ENCODE data around the gene ACTG1. TPM values are rescaled to one million over a fixed set of nuclear protein-coding genes. Genes with fewer than 3 reads are reported as not detected.

Gene ACTG1
- 10,136 and 11,456 TPM in 2 replicates for total RNA-seq (ENCODE audit: low replicate concordance)

DNA sequence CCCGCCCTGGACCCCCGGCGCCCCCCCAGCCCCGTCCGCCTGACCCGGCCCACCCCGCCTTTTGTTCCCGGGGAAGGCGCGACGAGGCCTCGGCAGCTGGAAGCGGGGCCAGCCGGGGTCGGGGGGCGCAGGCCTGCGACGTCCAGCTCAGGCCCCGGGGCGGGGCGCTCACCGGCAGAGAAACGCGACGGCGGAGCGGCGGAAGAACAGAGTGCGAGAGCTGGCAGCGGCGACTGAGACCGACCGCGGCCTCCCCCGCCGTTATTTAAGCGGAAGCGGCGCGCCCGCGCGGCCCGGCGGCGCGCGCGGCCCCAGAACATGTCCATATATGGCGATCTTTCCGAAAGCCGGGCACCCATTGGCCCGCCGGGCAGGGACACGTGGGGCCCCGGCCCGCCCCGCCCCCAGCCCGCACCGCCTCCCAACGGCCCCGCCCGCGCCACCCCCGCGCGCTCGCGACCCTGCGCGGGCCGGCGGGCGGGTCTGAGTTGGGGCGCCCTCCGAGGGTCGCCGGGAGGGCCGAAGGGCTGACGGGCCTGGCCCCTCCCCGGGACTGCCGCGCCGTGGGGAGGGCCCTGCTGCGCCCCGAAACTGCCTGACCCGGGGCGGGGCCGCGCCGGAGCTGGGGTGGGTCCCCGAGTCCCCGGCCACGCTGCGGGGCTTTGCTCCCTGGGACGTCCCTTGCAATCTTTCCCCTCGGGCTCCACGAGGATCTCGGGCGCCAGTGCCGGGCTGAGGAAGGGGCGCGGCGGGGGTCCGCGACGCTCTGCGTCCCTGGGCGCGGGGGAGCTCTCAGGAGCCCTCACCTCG is at the start of gene ACTG1:
ACTG1 (minus strand) TSS at position 238 of the 810 bp plus-strand sequence. CDS start 445 bp downstream, outside the sequence.

DNA sequence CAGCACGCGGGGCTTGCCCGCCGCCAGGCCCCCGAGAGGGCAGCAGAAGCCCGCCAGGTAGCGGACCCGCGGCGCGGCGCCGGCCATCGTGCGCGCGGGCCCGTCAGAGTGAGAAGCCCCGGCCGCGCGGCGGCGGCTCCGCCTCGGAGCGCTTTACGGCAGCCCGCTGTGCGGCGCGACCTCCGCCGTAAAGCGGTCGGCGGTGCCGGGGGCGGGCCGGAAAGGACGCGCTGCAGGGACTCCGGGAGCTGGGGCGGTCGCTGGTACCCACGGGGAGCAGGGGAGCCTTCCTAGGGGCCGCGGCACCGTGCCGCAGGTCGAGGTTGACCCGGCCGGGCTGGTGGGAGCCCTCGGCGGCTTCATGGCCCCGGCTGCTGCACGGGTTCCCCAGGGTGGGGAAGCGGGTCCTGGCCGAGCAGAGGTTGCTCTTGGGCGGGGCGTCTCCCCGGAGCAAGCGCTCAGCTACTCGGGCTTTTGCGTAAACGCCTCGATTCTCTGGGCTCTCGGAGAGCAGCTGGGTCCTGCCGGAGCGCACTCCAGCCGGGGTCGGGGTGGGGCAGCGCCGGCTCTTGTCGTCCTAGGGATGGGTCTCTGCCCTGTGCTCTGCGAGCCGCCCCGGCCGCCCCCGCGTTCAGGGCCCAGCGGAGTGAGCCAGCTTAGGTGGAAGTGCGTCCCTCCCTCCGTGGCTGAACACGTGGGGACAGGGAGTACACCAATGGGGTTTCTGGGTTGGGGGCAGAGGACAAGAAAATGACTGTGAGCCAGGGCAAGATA is 39.8 kb upstream of the ACTG1 start, which contains the start of gene FAAP100:
FAAP100 (minus strand) TSS at position 110 of the 774 bp plus-strand sequence; CDS start at position 87, 23 bp downstream.

DNA sequence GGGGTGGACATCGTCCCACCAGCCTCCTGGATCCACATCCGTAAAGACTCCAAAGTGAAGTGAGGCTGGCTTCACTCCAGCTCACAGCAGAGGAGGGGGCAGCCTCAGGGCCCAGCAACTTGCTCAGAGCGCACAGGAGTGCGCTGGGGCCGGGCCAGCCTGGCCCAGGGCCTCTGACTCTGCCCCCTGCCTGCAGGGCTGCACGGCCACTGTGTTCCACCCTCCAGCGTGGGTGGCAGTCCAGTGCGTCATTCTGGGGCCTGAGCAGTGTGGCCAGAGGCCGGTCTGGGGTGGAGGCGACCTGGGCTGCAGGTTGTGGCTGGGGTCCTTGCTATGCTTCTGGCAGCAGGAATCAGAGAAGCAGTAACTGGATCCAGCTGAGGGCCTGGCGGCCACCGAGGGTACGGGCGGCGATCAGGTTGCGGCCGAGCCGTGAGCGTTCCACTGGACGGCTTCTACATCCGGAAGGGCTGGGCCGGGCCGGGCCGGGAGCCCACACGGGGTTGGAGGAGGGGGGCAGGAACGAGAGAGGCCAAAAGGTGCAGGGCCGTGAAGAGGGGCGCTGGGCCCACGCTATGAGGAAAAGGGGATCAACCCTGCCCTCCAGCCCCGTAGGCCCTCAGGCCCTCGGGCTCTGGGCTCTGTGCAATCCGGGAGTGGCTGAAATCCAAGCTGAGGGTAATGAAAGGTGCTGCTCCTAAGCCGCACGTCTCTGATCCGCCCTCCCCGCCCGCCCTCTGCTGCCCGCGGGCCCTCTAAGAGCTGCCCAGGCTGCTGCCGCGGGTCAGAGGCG is 15.2 kb upstream of the ACTG1 start, which contains the start of gene FSCN2:
FSCN2 (plus strand) TSS at position 787 of the 793 bp plus-strand sequence. CDS start 155 bp downstream, outside the sequence.

Other genes with a start within 250 kb of the ACTG1 start
- 62.0 and 70.7 TPM in 2 replicates for gene SLC38A10, start 217.5 kb downstream of the ACTG1 start, total RNA-seq (ENCODE audit: low replicate concordance)
- 1.6 and 3.8 TPM in 2 replicates for gene BAHCC1, start 117.3 kb downstream of the ACTG1 start, total RNA-seq (ENCODE audit: low replicate concordance)
- gene FSCN2, start 15.6 kb upstream of the ACTG1 start, total RNA-seq (ENCODE audit: low replicate concordance), result 1.1 and 3.2 TPM in 2 replicates
- gene FAAP100, start 39.6 kb upstream of the ACTG1 start, total RNA-seq (ENCODE audit: low replicate concordance), result 14.3 and 23.5 TPM in 2 replicates
- 79.9 and 84.7 TPM in 2 replicates for gene NPLOC4, start 124.3 kb upstream of the ACTG1 start, total RNA-seq (ENCODE audit: low replicate concordance)
- 0.30 and 2.0 TPM in 2 replicates for gene TSPAN10, start 124.4 kb upstream of the ACTG1 start, total RNA-seq (ENCODE audit: low replicate concordance)
- gene PDE6G, start 143.7 kb upstream of the ACTG1 start, total RNA-seq (ENCODE audit: low replicate concordance), result 0.23 and 0.35 TPM in 2 replicates
- 26.7 and 35.1 TPM in 2 replicates for gene OXLD1, start 153.8 kb upstream of the ACTG1 start, total RNA-seq (ENCODE audit: low replicate concordance)
- 3.3 and 7.1 TPM in 2 replicates for gene CCDC137, start 153.9 kb upstream of the ACTG1 start, total RNA-seq (ENCODE audit: low replicate concordance)
- 16.7 and 42.8 TPM in 2 replicates for gene ARL16, start 171.0 kb upstream of the ACTG1 start, total RNA-seq (ENCODE audit: low replicate concordance)
- gene HGS, start 171.2 kb upstream of the ACTG1 start, total RNA-seq (ENCODE audit: low replicate concordance), result 53.1 and 66.2 TPM in 2 replicates
- 2.0 and 12.9 TPM in 2 replicates for gene MRPL12, start 190.6 kb upstream of the ACTG1 start, total RNA-seq (ENCODE audit: low replicate concordance)
- 4.7 and 11.3 TPM in 2 replicates for gene SLC25A10, start 199.5 kb upstream of the ACTG1 start, total RNA-seq (ENCODE audit: low replicate concordance)

Data from smooth muscle cell of the coronary artery (primary cell).